HEK293 (cell line): ENCODE data around the gene MSI2.
A peak's percentile ranks its signal among the peaks of the same experiment; 100 is the strongest.

Experiments
- CTCF ChIA-PET: fragments of 350-600 bp; formaldehyde crosslinking; extraction: SDS; loops from one replicate; lab custom pipeline; 2021; ENCODE audit warnings: antibody characterized with exemption; lab: Yijun Ruan, JAX
- POLR2A ChIA-PET: fragments of 300-600 bp; formaldehyde crosslinking; extraction: SDS; loops from one replicate; lab custom pipeline; 2020; ENCODE audit warnings: antibody characterized with exemption, inconsistent platforms; lab: Yijun Ruan, JAX
- H3K27ac ChIP-seq: fragments of 200-500 bp; sonication (Bioruptor generic); 2 replicates; pipeline ENCODE4 v1.5.1; 2014; ENCODE audit warnings: low read depth, low read length, control low read depth, inconsistent platforms; ENCODE audit errors: extremely low read depth
- H3K36me3 ChIP-seq, 2 experiments: fragments of 200-500 bp in 1 of 2; sonication (Bioruptor generic) in 1 of 2; 1 replicate in 1 of 2; 2 replicates in 1 of 2; pipeline ENCODE4 v1.5.1; 2014 to 2017; ENCODE audit warnings: inconsistent platforms in 2 of 2, low read length in 2 of 2; ENCODE audit not compliant: control insufficient read depth in 2 of 2, insufficient read depth in 1 of 2
- H3K4me1 ChIP-seq: fragments of 200-500 bp; sonication (Bioruptor generic); 2 replicates; pipeline ENCODE4 v1.5.1; 2014; ENCODE audit warnings: mild to moderate bottlenecking, low read length, inconsistent platforms; ENCODE audit not compliant: control insufficient read depth, insufficient read depth
- H3K4me3 ChIP-seq: 2 replicates; pipeline ENCODE4 v1.5.1; 2011; ENCODE audit warnings: low read depth, mild to moderate bottlenecking, control low read depth, low read length, moderate library complexity
- H3K9me3 ChIP-seq: fragments of 200-500 bp; sonication (Bioruptor generic); 2 replicates; pipeline ENCODE4 v1.5.1; 2014; ENCODE audit warnings: low read depth, low read length, inconsistent platforms; ENCODE audit not compliant: control insufficient read depth, insufficient read depth
- FEZF1 ChIP-seq: fragments of 450-650 bp; formaldehyde crosslinking; IDR thresholded peaks from 2 replicates; pipeline ENCODE4 v1.5.1; 2016; ENCODE audit warnings: missing biosample characterization, missing genetic modification characterization
- HOXA7 ChIP-seq: sonication (generic); formaldehyde crosslinking; IDR thresholded peaks from 2 replicates; pipeline ENCODE4 v1.8.1; 2022; ENCODE audit warnings: missing genetic modification reagents, borderline replicate concordance
- ZNF341 ChIP-seq: fragments of 450-650 bp; formaldehyde crosslinking; IDR thresholded peaks from 2 replicates; pipeline ENCODE4; 2016; ENCODE audit warnings: low read depth, missing biosample characterization, missing genetic modification characterization
- ZNF510 ChIP-seq: fragments of 450-650 bp; formaldehyde crosslinking; IDR thresholded peaks from 2 replicates; pipeline ENCODE4 v1.5.1; 2018; ENCODE audit warnings: mild to moderate bottlenecking, missing genetic modification characterization, missing biosample characterization; ENCODE audit not compliant: insufficient replicate concordance
- ZNF623 ChIP-seq: fragments of 450-650 bp; formaldehyde crosslinking; IDR thresholded peaks from 2 replicates; pipeline ENCODE4 v1.5.1; 2016; ENCODE audit warnings: missing biosample characterization, missing genetic modification characterization
- ZNF768 ChIP-seq: fragments of 450-650 bp; formaldehyde crosslinking; IDR thresholded peaks from 2 replicates; pipeline ENCODE4 v1.5.1; 2018; ENCODE audit warnings: missing biosample characterization, mild to moderate bottlenecking, missing genetic modification characterization
- ZNF837 ChIP-seq: fragments of 450-650 bp; formaldehyde crosslinking; IDR thresholded peaks from 2 replicates; pipeline ENCODE4 v1.5.1; 2016; ENCODE audit warnings: missing biosample characterization, missing genetic modification characterization
- TF ChIP-seq, protein P1 (sequence below): fragments of 450-650 bp; formaldehyde crosslinking; IDR thresholded peaks from 2 replicates; pipeline ENCODE4 v1.5.1; 2016; ENCODE audit warnings: missing biosample characterization, missing genetic modification characterization
- TF ChIP-seq, protein P2 (sequence below): fragments of 450-650 bp; formaldehyde crosslinking; IDR thresholded peaks from 2 replicates; pipeline ENCODE4 v1.5.1; 2016; ENCODE audit warnings: missing biosample characterization, missing genetic modification characterization

The MSI2 gene

DNA sequence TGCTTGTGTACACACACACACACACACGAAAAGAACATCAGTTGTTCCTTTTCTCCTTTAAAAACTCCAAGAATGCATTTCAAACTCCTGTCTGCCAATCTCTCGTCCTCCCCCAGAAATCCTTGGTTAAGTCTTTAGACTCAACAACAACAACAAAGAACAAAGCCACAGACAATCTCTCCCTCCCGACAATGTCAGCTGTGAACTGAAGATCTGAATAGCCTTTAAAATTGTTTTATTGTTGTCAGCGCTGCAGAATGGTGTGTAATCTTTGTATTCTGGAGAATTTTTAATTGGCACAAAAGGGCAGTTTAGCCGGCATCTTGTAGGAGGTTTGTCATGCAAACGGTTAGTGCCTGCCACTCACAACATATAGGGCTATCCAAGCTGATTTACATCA lies 219.5 kb downstream of the MSI2 start:
- CTCF ChIA-PET = interaction anchor here (0.7 to 1.6 kb wide), 2 partner anchors 32 to 232 kb away, joined by 3 to 4 read pairs; no protein-coding TSS in a partner anchor
- no peak overlapping the region for H3K27ac ChIP-seq
- 0 out of 2 replicates have a peak, but pooled peaks have one; percentile 13 for TF ChIP-seq FEZF1 (tag by site-specific recombination)
- TF ChIP-seq ZNF510 (tag by site-specific recombination) = no peak
- TF ChIP-seq, all 188 proteins: peak for 1
- Histone ChIP-seq H3K4me3 (no peak overlapping the region), H3K36me3 (no peaks in the 10 kb centered on the region), H3K9me3 (no peaks in the 10 kb centered on the region), H3K4me1 (peaks cover 15% of the 10 kb centered on the region)
- POLR2A ChIA-PET = no interaction called here

DNA sequence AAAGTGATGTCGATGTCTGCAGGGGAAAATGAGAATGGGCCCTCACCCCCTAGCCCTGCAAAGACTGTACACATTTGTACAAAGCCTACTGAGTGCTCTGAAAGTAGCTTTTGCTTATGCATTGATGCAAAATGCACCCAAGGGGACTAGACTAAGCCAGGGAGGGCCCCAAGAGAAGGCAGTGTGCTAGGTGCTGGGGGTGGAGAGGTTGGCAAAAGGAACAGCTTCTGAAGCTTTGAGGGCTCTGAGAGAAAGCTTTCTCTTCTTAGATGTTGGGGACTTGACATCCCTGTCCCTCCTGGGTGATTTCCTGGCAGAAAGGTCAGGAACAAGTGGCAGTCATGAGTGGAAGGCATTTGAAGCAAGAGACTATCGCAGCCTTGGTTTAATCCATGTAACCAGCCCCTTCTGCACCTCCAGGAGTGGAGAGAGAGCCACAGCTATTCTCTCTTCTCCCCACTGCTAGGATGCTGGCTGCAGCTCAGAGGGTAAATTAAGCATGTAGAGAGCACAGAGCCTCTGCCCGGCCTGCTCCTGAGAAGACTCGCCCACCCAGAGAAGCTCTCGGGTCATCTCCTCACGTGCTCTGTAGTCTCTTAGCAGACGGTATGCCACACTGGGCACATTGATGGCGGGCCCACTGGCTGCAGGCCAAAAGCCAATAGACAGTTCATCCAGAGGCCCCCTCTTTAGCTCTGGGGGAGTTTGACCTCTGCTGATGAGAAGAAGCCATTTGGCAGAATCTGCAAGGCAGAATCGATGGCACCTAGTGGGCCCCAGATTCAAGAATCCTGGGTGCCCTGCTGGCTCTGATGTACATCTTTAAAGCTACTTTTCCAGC lies 221.4 kb downstream of the MSI2 start:
- ChIA-PET CTCF (interaction anchor here (0.5 kb wide), 1 partner anchor 33 kb away, joined by 3 read pairs; no protein-coding TSS in a partner anchor), POLR2A (no interaction called here)
- H3K4me3 ChIP-seq = no peak overlapping the region
- H3K27ac ChIP-seq = no peak overlapping the region
- H3K4me1 ChIP-seq = peaks cover 13% of the 10 kb centered on the region
- no peaks in the 10 kb centered on the region for H3K36me3 ChIP-seq
- no peaks in the 10 kb centered on the region for H3K9me3 ChIP-seq
- no peak for TF ChIP-seq ZNF768 (tag by site-specific recombination)
- peak; percentile 81 for TF ChIP-seq ZNF341

DNA sequence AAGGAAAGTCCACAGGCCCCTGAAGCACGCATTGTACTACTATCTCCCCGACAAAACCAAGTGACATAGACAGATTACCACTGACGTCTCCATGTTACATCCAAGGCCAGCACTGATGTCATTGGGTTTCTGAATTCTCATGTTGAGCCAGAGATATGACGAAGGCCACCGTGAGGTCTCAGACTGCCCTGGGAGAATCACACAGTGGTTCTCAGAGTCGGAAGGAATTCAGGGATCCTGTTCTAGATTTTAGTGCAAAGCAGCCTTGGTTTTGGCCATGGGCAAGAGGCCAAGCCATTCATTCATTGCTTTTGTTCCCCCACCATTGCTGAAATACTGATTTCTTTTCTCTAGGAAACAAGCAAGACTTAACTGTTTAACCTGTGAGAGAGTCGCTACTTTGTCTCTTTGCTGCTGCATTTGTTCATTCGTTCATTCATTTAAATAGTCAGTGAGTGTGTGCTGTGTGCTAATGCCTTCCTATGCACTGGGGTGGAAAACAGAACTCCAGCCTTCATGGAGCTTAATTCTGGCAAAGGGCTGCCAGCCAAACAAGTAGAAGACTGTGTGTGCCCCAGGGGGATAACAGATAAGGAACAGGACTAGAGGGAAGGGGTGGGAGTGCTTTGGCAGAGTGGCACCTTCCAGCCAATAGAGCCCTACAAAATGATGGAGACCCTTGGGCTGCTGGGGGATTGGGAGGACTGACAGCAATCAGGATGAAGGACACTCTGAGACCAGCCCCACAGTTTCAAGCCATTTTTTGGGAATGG lies 222.3 kb downstream of the MSI2 start:
- no peaks in the 10 kb centered on the region for H3K9me3 ChIP-seq
- ChIA-PET CTCF (interaction anchor here (0.5 kb wide), 1 partner anchor 34 kb away, joined by 3 read pairs; no protein-coding TSS in a partner anchor), POLR2A (no interaction called here)
- peaks cover 7% of the 10 kb centered on the region for H3K4me1 ChIP-seq
- TF ChIP-seq ZNF623 = no peak
- no peak for TF ChIP-seq ZNF837
- TF ChIP-seq FEZF1 (tag by site-specific recombination) = no peak
- TF ChIP-seq, protein P1, sequence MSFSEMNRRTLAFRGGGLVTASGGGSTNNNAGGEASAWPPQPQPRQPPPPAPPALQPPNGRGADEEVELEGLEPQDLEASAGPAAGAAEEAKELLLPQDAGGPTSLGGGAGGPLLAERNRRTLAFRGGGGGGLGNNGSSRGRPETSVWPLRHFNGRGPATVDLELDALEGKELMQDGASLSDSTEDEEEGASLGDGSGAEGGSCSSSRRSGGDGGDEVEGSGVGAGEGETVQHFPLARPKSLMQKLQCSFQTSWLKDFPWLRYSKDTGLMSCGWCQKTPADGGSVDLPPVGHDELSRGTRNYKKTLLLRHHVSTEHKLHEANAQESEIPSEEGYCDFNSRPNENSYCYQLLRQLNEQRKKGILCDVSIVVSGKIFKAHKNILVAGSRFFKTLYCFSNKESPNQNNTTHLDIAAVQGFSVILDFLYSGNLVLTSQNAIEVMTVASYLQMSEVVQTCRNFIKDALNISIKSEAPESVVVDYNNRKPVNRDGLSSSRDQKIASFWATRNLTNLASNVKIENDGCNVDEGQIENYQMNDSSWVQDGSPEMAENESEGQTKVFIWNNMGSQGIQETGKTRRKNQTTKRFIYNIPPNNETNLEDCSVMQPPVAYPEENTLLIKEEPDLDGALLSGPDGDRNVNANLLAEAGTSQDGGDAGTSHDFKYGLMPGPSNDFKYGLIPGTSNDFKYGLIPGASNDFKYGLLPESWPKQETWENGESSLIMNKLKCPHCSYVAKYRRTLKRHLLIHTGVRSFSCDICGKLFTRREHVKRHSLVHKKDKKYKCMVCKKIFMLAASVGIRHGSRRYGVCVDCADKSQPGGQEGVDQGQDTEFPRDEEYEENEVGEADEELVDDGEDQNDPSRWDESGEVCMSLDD (tag by site-specific recombination) = no peak
- TF ChIP-seq, protein P2, sequence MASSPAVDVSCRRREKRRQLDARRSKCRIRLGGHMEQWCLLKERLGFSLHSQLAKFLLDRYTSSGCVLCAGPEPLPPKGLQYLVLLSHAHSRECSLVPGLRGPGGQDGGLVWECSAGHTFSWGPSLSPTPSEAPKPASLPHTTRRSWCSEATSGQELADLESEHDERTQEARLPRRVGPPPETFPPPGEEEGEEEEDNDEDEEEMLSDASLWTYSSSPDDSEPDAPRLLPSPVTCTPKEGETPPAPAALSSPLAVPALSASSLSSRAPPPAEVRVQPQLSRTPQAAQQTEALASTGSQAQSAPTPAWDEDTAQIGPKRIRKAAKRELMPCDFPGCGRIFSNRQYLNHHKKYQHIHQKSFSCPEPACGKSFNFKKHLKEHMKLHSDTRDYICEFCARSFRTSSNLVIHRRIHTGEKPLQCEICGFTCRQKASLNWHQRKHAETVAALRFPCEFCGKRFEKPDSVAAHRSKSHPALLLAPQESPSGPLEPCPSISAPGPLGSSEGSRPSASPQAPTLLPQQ (tag by site-specific recombination) = no peak
- TF ChIP-seq HOXA7 (CRISPR knock-in tag) = no peak
- H3K36me3 ChIP-seq = no peaks in the 10 kb centered on the region
- H3K27ac ChIP-seq = no peak overlapping the region
- no peak overlapping the region for H3K4me3 ChIP-seq
